Smooth muscle cell (in vitro differentiated cells): ENCODE results near the gene KXD1. TPM values are rescaled to one million over a fixed set of nuclear protein-coding genes. Genes with fewer than 3 reads are reported as not detected.

Source experiments
- DNase-seq: peaks from one replicate; lab custom pipeline; 2025; ENCODE audit not compliant: unreplicated experiment; lab: John Stamatoyannopoulos, UW
- H2AFZ ChIP-seq: fragments of 200-600 bp; sonication (generic); 2 replicates; pipeline ENCODE4 v1.6.0; 2016; ENCODE audit warnings: antibody characterized with exemption, low read depth, mild to moderate bottlenecking
- H3F3A ChIP-seq: fragments of 200-600 bp; sonication (generic); 2 replicates; pipeline ENCODE4 v1.6.0; 2017; ENCODE audit warnings: antibody characterized with exemption, low read depth
- H3K27ac ChIP-seq: fragments of 200-600 bp; sonication (generic); 2 replicates; pipeline ENCODE4 v1.5.1; 2016; ENCODE audit warnings: low read depth, mild to moderate bottlenecking
- H3K27me3 ChIP-seq: fragments of 200-600 bp; sonication (generic); 2 replicates; pipeline ENCODE4 v1.6.1; 2016; ENCODE audit warnings: low read depth, mild to moderate bottlenecking
- H3K36me3 ChIP-seq: fragments of 200-600 bp; sonication (generic); 2 replicates; pipeline ENCODE4 v1.5.1; 2016; ENCODE audit warnings: low read depth
- H3K4me1 ChIP-seq: fragments of 200-600 bp; sonication (generic); 2 replicates; pipeline ENCODE4 v1.5.1; 2016; ENCODE audit warnings: low read depth
- H3K4me2 ChIP-seq: fragments of 200-600 bp; sonication (generic); 2 replicates; pipeline ENCODE4 v1.6.0; 2016; ENCODE audit warnings: mild to moderate bottlenecking
- H3K4me3 ChIP-seq: fragments of 200-600 bp; sonication (generic); 2 replicates; pipeline ENCODE4 v1.5.1; 2016; ENCODE audit warnings: mild to moderate bottlenecking
- H3K79me2 ChIP-seq: fragments of 200-600 bp; sonication (generic); 2 replicates; pipeline ENCODE4 v1.6.0; 2016; ENCODE audit warnings: low read depth, mild to moderate bottlenecking
- H3K9ac ChIP-seq: fragments of 200-600 bp; sonication (generic); 2 replicates; pipeline ENCODE4 v1.6.0; 2016; ENCODE audit warnings: low read depth
- H3K9me3 ChIP-seq: fragments of 200-600 bp; sonication (generic); replicated peaks from 2 replicates; pipeline ENCODE4 v1.5.1; 2016; ENCODE audit warnings: low read depth
- H4K20me1 ChIP-seq: fragments of 200-600 bp; sonication (generic); 2 replicates; pipeline ENCODE4 v1.6.0; 2016; ENCODE audit warnings: low read depth
- WGBS: methylation state at CpG from one replicate; pipeline ENCODE4 v1.1.7; 2016; ENCODE audit warnings: low lambda C conversion rate; 5-methylcytosine and 5-hydroxymethylcytosine counted together
- polyA plus RNA-seq: library from polyadenylated mRNA; unstranded; fragments of >200 nt; fragmentation: Nextera tagmentation; extraction: Ambion mirVana; gene quantifications from 2 replicates; pipeline ENCODE4 v1.2.1, GENCODE V29; 2016
- total RNA-seq: library from RNA; depleted of rRNA; stranded (reverse); fragments of >200 nt; gene quantifications from 2 replicates; pipeline ENCODE4 v1.2.3, GENCODE V29; 2014
- TF ChIP-seq, protein P1 (sequence below): fragments of 200-600 bp; sonication (generic); IDR thresholded peaks from 2 replicates; pipeline ENCODE4 v1.5.1; 2017; ENCODE audit warnings: borderline replicate concordance, mild to moderate bottlenecking, antibody characterized with exemption; ENCODE audit not compliant: insufficient read depth, poor library complexity, severe bottlenecking

KXD1 gene
- total and polyA plus RNA-seq, 2 experiments from 2014 or later, result 75.4 to 134 TPM

DNA sequence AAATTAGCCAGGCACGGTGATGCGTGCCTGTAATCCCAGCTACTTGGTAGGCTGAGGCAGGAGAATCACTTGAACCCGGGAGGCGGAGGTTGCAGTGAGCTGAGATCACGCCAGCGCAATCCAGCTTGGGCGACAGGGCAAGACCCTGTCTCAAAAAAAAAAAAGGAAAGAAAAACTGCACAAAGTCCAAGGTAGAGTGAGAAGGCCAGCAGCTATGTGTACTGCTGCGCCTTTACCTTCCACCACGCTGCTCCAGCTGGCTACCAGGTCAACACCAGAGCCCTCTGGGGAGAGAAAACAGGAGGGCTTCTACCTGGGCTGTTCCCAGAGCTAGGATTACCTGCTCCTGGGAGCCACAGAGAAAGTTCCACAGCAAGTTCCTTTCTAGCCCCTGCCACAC, 39.0 kb upstream of the KXD1 start:
- Histone ChIP-seq H3K4me1 (no peaks in the 10 kb centered on the region), H3K27ac (peak overlapping the region; percentile 99), H2AFZ (no peak overlapping the region), H3K27me3 (no peaks in the 10 kb centered on the region), H3K9me3 (no peaks in the 10 kb centered on the region), H3K36me3 (no peaks in the 10 kb centered on the region), H3K79me2 (peaks cover 76% of the 10 kb centered on the region), H3K4me2 (no peak overlapping the region), H3K9ac (no peak overlapping the region), H3F3A (peaks cover 5% of the 10 kb centered on the region), H3K4me3 (no peak overlapping the region), H4K20me1 (peaks cover 65% of the 10 kb centered on the region)
- DNase-seq, result no peak
- 97% methylated on average over 9 of the region's 9 CpGs for WGBS
- TF ChIP-seq, protein P1, sequence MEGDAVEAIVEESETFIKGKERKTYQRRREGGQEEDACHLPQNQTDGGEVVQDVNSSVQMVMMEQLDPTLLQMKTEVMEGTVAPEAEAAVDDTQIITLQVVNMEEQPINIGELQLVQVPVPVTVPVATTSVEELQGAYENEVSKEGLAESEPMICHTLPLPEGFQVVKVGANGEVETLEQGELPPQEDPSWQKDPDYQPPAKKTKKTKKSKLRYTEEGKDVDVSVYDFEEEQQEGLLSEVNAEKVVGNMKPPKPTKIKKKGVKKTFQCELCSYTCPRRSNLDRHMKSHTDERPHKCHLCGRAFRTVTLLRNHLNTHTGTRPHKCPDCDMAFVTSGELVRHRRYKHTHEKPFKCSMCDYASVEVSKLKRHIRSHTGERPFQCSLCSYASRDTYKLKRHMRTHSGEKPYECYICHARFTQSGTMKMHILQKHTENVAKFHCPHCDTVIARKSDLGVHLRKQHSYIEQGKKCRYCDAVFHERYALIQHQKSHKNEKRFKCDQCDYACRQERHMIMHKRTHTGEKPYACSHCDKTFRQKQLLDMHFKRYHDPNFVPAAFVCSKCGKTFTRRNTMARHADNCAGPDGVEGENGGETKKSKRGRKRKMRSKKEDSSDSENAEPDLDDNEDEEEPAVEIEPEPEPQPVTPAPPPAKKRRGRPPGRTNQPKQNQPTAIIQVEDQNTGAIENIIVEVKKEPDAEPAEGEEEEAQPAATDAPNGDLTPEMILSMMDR, result no peak

DNA sequence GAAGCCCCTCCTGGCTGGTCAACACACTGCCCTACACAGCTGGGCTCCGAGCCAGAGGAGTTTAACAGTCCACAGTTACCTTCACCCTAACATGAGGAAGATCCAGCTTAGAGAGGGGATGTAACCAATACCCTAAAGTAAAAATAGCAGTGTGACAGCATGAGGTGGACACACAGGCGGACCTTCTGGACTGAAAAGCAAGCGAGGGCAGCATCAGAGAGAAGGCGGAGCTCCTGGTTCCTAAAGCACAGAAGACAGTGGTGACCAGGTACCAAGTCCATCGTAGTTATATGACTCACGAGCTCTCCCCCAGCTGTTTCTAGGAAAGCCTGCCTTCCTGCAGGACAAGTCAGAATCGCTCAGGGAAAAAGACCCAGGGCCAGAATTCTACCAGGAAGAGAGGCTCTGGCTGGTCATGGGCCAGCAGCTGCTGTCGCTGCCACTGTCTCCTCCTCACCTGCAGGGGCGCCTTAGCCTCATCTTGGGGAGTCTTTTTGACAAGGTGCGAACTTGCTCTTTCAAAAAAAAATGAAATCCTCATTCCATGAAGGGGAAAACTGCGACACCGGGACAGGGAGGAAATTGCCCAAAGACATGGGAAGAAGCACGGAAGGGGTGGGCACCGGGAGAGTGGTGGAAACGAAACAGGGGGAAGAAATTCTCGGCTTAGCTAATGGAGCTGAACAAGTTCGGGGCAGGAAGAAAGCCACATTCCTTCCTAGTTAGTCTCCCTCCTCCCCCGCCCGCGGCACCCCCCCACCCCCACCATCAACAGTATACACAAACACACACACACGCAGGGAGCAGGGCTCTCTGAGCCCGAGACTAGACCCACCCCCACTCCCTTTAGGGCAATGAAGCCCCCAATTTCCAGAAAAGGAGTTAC, 37.5 kb upstream of the KXD1 start:
- peak overlapping the region; percentile 100 for H3K9ac ChIP-seq
- peak overlapping the region; percentile 90 for H3K4me2 ChIP-seq
- peak overlapping the region; percentile 99 for H3K27ac ChIP-seq
- peaks cover 49% of the 10 kb centered on the region for H4K20me1 ChIP-seq
- H3K4me3 ChIP-seq, result peak overlapping the region; percentile 96
- H2AFZ ChIP-seq, result no peak overlapping the region
- peaks cover 3% of the 10 kb centered on the region for H3F3A ChIP-seq
- H3K4me1 ChIP-seq, result no peaks in the 10 kb centered on the region
- peak; percentile 69 for DNase-seq
- peaks cover 61% of the 10 kb centered on the region for H3K79me2 ChIP-seq
- H3K9me3 ChIP-seq, result no peaks in the 10 kb centered on the region
- no peaks in the 10 kb centered on the region for H3K27me3 ChIP-seq
- TF ChIP-seq, protein P1, result peak; percentile 45
- WGBS, result 7% methylated on average over 22 of the region's 22 CpGs
- H3K36me3 ChIP-seq, result no peaks in the 10 kb centered on the region

DNA sequence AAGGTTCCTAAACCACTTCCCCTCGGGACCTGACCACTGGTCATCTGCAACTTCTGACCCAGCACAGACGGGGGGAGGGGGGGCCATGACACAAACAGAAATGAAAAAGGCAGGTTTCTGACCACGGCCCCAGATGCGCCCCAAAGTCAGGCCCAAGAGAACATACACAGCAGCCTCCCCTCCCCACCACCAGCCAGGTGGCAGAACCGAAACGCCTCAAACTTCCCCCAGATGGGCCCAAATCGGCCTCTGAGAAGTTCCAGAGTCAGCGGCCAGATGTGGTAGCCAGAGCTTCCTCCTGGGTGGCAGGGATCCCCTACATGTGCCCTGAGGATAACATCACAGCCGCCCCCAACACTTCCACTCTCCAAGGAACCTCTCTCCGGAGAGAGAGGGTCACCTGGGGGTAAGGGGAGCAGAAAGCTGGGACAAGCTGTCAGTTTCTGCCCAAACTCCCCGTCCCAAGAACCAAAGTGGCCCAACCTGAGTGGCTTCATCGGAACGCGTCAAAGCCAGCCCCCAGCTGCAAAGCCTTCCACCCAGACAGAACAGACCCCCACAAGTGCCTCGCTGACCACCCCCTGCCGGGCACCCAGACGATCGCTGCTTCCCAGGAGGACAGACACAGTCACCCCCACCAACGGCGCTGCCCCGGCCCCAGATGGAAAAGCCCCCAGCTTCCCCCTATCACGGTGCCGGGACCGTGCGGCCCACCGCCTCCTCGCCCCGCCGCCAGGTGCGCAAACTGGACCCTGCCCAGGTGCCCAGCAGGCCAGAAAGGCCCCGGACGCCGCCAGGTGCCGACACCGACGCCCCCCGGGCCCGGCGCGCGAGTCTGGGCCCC, 36.6 kb upstream of the KXD1 start:
- Histone ChIP-seq H2AFZ (no peak overlapping the region), H3K27me3 (no peaks in the 10 kb centered on the region), H3K9me3 (no peaks in the 10 kb centered on the region), H3K36me3 (no peaks in the 10 kb centered on the region), H3K27ac (peak overlapping the region; percentile 99), H3K4me3 (peak overlapping the region; percentile 96), H3K4me1 (no peaks in the 10 kb centered on the region), H3K9ac (peak overlapping the region; percentile 100), H3F3A (no peaks in the 10 kb centered on the region), H4K20me1 (peaks cover 40% of the 10 kb centered on the region), H3K79me2 (peaks cover 53% of the 10 kb centered on the region), H3K4me2 (peak overlapping the region; percentile 90)
- WGBS, result under 1% methylated on average over 41 of the region's 41 CpGs
- peak; percentile 55 for DNase-seq
- TF ChIP-seq, protein P1, result peak; percentile 3
